Right atrium auricular region (tissue), 2 donors: ENCODE data around the gene SULF2. TPM values are rescaled to one million over a fixed set of nuclear protein-coding genes. Genes with fewer than 3 reads are reported as not detected.

Source experiments
- DNase-seq: peaks from one replicate; pipeline ENCODE4 v3.0.0-alpha.2; 2019; ENCODE audit warnings: low spot score
- H3K27ac ChIP-seq, 2 donors: fragments of 200-600 bp; sonication (generic); 1 replicate in 1 of 2; 2 replicates in 1 of 2; pipeline ENCODE4 v1.5.1; 2016 to 2019
- H3K27me3 ChIP-seq, 2 donors: fragments of 200-600 bp; sonication (generic); one replicate each; pipeline versions ENCODE4 v1.5.1 to v1.6.0; 2017 to 2019
- H3K36me3 ChIP-seq: fragments of 200-600 bp; sonication (generic); one replicate; pipeline ENCODE4 v1.5.1; 2016
- H3K4me1 ChIP-seq, 2 donors: fragments of 200-600 bp; sonication (generic); one replicate each; pipeline versions ENCODE4 v1.5.1 to v1.6.0; 2017 to 2019
- H3K4me3 ChIP-seq, 2 donors: fragments of 200-600 bp; sonication (generic); 1 replicate in 1 of 2; 2 replicates in 1 of 2; pipeline ENCODE4 v1.5.1; 2017 to 2019; ENCODE audit warnings: mild to moderate bottlenecking in 1 of 2, moderate library complexity in 1 of 2
- H3K9me3 ChIP-seq, 2 donors: fragments of 200-600 bp; sonication (generic); one replicate each; pipeline ENCODE4 v1.5.1; 2019
- total RNA-seq, 2 donors: library from RNA; depleted of rRNA; stranded (reverse); fragments of >200 nt; gene quantifications; one replicate each; pipeline ENCODE4 v1.1.0, GENCODE V29; 2016
- TF ChIP-seq, protein P1 (sequence below), 2 donors: fragments of 200-600 bp; sonication (generic); IDR thresholded peaks; one replicate each; pipeline ENCODE4 v1.5.1; 2019; ENCODE audit warnings: antibody characterized with exemption in 2 of 2

SULF2 gene
- total RNA-seq, 2 donors from 2014 or later, result 33.7 to 57.8 TPM

- no peaks in the 10 kb centered on the region for H3K27me3 ChIP-seq
- H3K36me3 ChIP-seq, result no peaks in the 10 kb centered on the region
- no peak overlapping the region for H3K27ac ChIP-seq
- H3K4me1 ChIP-seq, result peaks cover 0 to 32% of the 10 kb centered on the region in 2 donors
- H3K4me3 ChIP-seq, result no peak overlapping the region
- DNase-seq, result no peak
- TF ChIP-seq, protein P1, sequence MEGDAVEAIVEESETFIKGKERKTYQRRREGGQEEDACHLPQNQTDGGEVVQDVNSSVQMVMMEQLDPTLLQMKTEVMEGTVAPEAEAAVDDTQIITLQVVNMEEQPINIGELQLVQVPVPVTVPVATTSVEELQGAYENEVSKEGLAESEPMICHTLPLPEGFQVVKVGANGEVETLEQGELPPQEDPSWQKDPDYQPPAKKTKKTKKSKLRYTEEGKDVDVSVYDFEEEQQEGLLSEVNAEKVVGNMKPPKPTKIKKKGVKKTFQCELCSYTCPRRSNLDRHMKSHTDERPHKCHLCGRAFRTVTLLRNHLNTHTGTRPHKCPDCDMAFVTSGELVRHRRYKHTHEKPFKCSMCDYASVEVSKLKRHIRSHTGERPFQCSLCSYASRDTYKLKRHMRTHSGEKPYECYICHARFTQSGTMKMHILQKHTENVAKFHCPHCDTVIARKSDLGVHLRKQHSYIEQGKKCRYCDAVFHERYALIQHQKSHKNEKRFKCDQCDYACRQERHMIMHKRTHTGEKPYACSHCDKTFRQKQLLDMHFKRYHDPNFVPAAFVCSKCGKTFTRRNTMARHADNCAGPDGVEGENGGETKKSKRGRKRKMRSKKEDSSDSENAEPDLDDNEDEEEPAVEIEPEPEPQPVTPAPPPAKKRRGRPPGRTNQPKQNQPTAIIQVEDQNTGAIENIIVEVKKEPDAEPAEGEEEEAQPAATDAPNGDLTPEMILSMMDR (IDR thresholded peaks at IDR 0.05), result no peak
- no peaks in the 10 kb centered on the region for H3K9me3 ChIP-seq
Observed at GRCh38 chr20:47610945-47611250, 174.4 kb downstream of the SULF2 start.

DNA sequence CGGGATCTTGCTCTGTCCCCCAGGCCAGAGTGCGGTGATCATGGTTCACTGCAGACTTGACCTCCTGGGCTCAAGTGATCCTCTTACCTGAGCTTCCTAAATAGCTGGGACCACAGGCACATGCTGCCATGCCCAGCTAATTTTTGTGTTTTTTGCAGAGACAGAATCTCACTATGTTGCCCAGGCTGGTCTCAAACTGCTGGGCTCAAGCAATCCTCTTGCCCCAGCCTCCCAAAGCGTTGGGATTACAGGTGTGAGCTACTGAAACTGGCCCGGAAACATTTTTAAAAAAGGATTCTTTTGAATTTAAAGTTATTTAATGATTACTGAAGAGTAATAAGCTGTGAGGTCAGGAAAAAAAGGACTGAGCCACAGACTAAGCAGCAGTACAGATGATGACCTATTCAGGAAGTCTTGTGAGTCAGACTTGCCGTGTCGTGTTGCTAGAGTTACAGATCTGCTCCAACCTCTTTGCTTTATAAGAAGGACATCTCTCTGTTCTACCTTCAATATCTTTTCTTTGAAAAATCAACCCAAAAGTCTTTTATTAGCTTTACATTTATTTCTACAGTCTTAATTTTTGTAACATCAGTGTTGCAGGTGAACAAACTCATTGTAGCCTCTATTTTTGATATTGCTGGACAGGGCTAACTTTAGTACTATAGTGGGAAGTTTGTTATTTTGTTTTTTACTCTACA lies 174.9 kb downstream of the SULF2 start:
- DNase-seq, result peak; percentile 79
- Histone ChIP-seq H3K27ac (peak overlapping the region in 1 of 2 donors; percentile 3), H3K27me3 (no peaks in the 10 kb centered on the region), H3K9me3 (no peaks in the 10 kb centered on the region), H3K4me3 (no peak overlapping the region), H3K36me3 (no peaks in the 10 kb centered on the region), H3K4me1 (peaks cover 0 to 32% of the 10 kb centered on the region in 2 donors)
- TF ChIP-seq, protein P1 (IDR thresholded peaks at IDR 0.05), result no peak

- no peak overlapping the region for H3K27ac ChIP-seq
- TF ChIP-seq, protein P1 (IDR thresholded peaks at IDR 0.05), result no peak
- H3K27me3 ChIP-seq, result no peaks in the 10 kb centered on the region
- peaks cover 0 to 32% of the 10 kb centered on the region in 2 donors for H3K4me1 ChIP-seq
- DNase-seq, result no peak
- no peak overlapping the region for H3K4me3 ChIP-seq
- no peaks in the 10 kb centered on the region for H3K9me3 ChIP-seq
- no peaks in the 10 kb centered on the region for H3K36me3 ChIP-seq
Observed at GRCh38 chr20:47609001-47609400, 176.3 kb downstream of the SULF2 start.
